ENCODE measurements around the gene TNF.
"Not testable (repeated sequence)": the region's sequence is repeated elsewhere in the genome, so short reads cannot be mapped to it uniquely, and the experiment has no call there.

The TNF gene

DNA sequence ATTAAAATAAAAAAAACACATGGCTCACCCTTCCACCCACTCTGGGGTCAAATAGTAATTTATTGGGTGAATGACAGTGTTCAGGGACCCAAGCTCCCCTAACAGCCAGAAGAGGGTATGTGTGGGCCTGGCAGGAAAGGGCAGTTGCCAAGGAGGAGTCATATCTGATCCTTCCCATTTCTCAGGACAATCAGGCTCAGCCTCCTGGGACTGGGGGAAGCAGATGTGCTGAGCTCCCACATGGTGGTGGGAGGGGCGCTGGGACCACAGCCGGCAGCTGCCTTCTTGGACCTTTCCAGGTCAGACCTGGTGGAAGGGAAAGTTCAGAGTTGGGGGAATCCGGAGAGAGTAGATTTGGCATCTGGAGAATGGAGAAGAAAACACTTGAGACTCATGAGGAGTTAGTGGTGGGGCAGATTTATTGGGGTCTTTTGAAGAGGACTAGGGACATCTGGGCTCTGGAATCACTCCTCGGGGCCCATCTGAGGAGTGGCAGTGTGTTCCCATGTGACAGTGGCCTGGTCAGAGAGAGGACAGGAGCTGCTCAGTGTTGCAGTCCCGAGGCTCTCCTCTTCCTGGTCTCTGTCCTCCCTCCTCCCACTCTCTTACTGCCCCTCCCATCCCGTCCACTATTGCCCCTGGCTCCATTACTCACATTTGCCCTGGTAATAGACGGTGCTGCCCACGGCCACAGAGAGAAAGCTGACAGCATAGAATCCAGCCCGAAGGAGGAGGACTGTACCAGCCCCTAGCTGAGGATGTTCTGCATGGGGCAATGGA is 13.7 kb downstream of the TNF start:
- peak; percentile 34 for DNase-seq

DNA sequence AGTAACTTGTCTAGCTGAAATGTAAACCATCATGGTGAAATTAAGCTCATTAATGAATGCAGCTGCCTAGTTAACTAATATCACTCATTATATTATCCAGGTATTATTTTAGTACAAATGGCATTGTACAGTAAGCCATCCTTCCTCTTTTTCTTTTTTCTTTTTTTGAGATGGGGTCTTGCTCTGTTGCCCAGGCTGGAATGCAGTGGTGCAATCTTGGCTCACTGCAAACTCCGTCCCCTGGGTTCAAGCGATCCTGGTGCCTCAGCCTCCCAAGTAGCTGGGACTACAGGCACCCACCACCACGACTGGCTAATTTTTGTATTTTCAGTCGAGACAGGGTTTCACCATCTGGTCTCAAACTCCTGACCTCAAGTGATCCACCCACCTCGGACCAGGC is 15.3 kb downstream of the TNF start:
- DNase-seq = not testable (repeated sequence)

DNA sequence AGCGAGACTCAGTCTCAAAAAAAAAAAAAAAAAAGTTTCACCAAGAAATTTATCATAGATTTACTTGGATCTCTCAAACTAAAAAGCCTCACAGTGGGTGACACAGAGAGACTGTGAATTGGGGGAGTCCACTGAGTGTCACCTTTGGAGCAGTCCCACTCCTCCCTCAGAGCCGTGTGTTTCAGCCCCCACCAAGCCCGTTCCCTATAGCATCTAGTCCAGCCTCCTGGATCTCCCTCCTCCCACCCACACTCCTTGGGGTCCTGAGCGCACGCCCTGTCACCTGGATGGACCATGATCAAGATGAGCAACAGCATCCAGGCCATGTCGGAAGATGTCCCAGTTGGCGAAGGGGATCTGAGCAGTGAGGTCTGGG is 17.0 kb downstream of the TNF start:
- no peak for DNase-seq

DNA sequence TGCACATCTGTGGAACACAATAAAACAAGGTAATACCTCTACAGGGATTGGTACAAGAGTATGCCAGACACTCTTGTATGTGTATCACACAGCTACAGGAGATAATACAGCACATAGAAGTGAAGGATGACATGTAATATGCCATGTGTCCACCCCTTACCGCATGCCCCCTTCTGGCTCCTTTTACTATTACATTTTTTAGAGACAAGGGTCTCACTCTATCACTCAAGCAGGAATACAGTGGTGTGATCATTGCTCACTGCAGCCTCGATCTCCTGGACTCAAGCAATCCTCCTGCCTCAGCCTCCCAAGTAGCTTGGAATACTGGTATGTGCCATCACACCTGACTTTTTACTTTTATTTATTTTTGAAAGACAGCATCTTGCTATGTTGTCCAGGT is 21.6 kb downstream of the TNF start:
- DNase-seq = peak; percentile 57

DNA sequence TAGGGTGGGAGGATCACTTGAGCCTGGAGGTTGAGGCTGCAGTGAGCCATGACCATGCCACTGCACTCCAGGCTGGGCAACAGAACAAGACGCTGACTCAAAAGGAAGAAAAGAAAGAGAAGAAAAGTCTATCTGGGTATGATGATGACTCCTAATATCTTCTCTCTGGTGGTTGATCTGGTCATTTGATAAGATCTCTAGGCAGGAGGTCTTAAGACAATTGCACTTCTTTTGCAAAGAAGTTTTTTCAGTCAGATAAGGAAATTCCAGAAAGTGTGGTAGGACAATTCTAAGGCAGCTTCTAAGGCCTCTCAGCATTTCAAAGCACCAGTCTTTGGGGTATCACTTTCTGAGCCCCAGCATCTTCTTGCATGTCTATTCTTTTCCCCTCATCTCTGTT is 32.0 kb downstream of the TNF start:
- no peak for DNase-seq

DNA sequence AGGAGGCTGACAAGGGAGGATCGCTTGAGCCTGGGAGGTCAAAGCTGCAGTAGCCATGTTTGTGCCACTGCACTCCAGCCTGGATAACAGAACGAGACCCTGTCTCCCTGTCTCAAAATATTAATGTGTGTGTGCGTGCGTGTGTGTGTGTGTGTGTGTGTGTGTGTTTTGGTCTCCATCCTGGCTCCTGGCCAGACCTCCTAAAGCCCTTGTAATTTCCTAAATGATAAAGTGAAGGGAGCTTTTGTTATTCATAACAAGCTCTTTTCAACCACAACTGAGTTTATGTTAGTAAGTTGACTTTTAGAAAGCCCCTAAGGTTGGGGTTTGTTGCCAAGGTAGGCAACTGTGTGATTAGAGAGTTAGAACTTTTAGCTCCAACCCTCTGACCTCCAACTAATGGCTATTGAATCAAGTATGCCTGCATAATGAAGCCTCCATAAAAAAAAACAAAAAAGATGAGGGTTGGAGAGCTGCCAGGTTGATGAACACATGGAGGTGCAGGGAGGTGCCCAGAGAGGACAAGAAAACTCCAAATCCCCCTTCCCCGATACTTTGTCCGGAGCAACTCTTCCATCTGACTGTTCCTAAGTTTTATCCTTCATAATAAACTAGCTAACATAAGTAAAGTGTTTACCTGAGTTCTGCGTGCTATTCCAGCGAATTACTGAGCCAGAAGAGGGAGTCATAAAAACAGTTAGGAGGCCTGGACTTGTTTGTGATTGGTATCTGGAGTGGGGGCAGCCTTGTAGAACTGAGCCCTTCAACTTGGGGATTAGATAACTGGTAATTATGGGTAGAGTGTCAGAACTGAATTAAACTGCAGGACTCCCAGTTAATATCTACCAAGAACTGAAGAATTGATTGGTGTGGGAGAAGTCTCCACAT is 34.4 kb downstream of the TNF start:
- no peak for DNase-seq

DNA sequence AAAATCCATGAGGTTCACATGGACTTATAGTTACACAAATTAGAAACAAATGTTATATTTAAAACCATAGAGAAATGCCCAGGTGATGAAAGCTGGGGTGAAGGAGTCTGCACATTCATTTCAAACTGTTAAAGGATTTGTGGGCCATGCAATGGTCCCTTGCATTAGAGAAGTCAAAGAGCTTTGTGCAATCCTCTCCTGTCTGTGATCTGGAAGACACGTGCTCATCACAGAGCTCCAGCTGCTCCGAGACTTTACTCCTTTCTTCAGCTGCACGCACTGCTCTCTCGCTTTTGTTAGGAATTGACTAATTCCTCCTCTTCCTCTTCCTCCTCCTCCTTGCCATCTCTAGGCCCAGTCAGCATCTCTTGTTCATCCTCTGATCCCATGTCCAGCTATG is 35.6 kb downstream of the TNF start:
- DNase-seq = no peak

DNA sequence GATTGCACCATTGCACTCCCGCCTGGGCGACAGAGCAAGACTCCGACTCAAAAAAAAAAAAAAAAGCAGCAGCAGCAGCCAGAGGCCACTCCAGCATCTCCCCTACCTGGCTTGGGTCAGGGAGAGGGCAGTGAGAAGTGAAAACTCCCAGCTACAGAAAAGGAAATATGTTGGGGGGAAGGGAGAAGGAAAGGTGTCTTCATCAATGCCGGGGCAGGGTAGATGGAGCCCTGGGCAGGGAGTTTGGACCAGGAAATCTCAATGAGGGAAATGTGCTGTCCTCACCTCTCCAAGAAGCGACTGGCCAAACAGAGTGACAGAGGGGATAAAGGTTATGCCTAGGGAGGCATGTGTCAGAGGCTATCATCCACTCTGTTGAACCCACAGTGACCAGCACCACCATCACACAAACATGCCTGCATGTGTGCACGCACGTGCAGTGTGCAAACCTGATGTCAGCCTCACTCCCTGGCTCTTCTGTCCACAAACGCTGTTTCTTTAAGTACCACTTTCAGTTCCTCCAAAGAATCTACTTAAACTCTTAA is 38.8 kb downstream of the TNF start:
- no peak for DNase-seq

DNA sequence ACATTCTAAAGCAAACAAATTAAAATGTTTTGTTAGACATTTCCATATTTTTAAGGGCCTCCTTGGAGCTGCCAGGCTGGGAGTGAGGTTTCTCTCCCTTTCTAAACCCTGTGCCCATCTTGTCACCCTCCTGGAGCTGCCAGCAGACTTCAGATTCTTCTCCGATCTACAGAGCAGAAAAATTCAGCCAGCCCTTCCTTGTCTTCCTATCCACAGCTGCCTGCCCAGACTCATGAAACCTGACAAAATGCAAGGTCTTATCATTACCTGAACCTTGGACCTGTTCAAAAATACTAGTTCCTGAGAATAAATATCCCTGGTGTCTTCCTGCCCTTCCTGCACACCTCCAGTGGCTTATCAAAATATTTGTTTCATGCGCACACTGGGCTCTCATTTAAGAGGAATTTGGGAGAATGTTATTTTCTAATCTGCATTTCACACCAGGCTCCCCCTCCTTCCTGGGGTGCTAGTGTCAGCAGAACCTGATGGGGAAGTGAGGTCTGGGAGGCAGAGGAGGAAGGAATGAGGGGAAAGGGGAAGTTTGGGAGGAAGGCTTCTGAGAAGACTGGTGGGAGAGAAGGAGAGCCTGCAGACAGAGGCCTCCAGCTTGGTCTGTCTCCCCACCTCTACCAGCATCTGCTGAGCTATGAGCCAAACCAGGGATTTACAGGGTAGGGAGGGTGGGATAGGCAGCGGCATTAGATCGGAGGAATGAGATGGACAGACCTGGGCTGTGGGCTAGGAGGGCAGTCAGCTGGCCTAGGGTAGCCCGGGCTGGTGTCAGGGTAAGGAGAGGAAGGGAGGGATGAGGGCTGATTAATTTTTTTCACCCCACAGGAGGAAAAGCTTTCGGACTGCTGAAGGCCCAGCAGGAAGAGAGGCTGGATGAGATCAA is 39.6 kb downstream of the TNF start, which contains the start of gene AIF1:
TSS of gene AIF1 (plus strand) at position 551 of the 895 bp plus-strand sequence. CDS start at position 647, 96 bp downstream.
- DNase-seq = no peak

DNA sequence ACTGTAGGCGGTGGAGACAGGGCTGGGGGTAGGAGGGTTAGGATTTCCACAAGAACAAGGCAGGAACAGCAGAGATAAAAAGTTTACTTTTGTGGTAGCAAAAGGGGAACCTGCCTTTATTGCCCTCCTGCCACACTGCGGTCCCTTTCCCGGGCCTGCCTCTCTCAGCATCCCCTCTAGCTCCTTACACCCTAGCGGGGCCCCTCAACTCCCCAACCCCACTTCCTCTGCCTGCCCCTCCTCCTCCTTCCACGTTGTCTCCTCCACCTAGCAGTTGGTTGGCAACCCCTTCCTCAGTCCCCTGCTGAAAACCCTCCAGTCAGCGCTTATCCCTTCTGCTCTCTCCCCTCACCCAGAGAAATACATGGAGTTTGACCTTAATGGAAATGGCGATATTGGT is 40.4 kb downstream of the TNF start:
- DNase-seq = no peak

DNA sequence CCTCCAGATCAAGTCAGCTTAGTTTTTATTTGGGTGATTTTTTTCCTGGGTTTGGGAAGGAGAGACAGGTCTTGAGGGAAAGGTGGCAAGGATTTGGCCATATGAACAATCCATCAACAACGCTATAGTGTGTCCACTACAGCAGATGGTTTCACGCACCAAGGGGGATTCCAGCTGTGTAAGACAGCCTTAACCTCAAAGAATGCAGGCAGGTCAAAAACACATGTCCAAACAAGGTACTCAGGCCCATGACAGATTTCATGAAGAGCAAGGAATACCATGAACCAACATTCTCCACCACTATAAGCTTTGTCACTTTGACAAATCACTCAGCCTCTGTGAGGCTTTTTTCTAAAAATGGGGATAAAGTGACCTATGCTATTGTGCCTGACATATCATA is 41.6 kb downstream of the TNF start:
- no peak for DNase-seq

DNA sequence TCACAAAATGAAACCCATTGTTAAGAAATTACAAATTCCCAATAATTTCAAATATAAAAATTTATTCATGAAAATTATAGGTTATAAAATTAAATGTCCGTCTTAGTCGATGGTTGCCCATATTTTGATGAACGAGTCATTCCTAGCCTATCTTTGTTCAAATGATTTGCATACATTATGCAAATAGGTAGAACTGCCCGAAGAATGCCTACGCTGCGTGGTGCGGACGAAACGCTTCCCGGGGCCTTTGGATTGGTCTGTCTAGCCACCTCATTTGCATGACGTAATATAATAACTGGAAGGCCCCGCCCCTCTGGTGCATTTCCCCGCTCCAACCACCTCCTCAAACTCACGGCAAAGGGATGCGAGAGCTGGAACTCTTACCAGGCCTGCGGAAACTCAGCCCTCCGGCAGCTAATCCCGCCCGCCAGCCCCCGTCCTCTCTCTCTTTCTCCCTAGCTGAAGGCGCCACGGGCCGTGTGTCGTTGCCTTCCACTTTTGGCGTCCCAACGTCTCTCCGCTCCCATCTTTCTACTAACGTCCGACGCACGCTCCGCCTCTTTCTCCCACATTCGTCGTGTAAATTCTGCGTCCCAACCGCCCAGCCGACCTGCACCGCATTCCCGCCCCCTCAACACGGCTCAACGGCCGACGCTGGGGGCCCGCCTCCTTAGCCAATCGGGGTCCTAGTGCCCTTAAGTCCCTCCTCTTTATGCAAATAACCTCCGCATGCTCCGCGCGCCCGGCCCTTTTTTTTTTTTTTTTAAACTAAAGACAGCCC is 44.6 kb downstream of the TNF start:
- DNase-seq = peak; percentile 100

DNA sequence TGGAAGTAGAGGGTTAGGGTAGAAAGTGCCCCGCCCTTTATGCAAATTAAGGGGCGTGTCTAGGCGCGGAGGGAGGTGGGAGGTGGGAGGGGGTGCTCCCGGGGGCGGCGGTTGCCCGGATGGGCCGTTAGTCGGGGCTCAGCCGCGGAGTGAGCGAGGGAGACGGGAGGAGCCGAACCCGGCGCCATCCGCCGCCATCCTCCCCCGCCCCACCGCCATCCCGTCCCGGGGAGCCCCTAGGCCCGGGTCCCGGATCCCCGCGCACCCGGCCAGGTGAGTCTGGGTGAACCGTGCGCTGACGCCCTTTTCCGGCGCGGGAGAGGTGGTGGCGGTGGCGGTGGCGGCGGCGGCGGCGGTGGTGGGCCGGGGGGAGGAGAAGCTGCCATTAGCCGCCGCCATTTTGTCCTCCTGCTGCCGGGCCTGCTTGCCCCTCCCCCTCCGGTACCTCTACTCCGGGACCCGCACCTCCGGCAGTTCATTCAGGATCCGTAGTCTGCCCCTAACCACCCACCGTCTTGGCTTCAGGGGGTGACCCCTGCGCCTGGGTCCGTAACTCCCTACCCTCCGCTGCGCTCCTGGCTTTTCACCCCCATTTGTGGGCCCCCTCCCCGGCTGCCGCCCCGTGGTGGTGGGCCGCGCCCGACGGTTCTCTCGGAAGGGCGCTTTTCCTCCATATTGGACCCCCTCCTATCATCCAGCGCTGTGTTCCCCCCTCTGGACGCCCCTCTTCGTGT is 45.4 kb downstream of the TNF start, which contains the start of gene PRRC2A:
TSS of gene PRRC2A (plus strand) at position 130 of the 734 bp plus-strand sequence. CDS start 2,075 bp downstream, outside the sequence.
- DNase-seq = peak; percentile 81

DNA sequence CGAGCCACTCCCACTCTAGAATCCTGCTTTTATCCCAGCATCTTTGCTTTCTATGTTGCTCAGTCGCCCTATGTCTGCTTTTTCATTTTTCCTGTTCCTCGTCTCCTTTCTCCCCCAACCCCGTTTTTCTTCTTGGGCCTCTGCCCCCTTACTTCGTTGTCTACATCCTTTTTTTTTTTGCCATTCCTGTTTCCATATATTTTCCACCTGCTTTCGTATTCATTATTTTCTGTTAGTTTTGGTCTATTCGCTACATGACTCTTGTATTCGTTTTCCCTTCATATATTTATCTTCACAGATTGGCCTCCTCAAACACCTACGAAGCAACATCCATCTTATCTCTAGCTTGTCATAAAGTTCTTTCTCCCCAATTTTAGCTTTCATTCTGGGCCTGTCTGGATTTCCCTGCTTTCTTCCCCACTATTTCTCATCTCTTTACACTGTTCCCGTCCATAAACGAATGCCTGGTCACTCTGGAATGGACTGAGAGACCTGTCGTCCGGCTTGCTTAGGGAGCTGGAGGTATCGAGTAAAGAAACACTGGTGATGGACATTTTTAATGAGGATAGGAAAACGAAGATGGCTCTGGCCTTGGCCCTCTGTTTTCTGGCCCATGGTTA is 46.1 kb downstream of the TNF start:
- no peak for DNase-seq

DNA sequence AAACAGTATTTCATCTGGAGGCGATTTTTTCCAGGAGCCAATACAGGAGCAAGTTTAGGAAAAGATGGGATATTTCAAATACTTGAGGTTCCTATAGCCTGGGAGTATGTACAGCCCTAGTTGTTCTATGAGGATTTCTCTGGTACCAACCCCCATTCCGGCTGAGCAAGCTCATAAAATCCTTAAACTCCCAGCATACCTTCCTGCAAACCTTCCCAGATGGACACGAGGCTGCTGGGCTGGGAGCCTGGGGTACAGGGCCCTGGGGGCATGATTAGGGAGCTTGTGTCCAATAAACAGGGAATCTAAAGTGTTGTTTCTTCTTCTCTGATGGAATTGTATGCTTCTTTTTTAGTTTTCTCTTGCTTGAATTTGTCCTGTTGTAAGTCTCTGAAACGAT is 46.6 kb downstream of the TNF start:
- DNase-seq = peak; percentile 48

DNA sequence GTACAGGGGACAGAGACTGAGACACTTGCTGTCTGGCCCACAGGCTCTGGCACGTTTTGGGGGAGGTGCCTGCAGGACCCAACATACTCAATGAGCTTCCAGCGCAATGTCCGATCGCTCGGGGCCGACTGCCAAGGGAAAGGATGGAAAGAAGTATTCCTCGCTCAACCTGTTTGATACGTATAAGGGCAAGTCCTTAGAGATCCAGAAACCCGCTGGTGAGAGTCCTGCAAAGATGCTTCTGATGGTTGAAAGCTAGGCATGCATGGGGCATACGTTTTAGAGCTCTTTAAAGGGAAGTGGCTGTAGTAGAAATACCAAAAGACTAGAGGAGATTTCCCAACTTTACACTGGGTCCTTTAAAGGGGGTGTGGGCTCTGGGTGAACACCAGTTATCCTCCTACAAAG is 47.3 kb downstream of the TNF start:
- DNase-seq = no peak

DNA sequence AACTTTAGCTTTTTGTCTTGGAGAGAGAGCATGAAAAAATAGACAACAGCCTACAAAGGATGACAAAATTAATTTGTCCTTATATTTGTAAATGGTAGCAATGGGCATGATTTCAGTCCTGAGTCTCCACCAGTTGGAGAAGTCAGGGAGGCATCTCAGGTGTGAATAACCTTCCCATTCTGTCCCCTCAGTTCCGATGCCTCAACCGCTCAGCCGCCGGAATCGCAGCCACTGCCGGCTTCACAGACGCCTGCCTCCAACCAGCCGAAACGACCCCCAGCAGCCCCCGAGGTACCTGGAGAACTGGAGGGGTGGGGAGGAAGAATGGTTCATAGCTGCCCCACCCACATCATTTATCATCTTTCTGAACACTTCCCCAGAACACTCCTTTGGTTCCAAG is 48.7 kb downstream of the TNF start:
- DNase-seq = no peak

DNA sequence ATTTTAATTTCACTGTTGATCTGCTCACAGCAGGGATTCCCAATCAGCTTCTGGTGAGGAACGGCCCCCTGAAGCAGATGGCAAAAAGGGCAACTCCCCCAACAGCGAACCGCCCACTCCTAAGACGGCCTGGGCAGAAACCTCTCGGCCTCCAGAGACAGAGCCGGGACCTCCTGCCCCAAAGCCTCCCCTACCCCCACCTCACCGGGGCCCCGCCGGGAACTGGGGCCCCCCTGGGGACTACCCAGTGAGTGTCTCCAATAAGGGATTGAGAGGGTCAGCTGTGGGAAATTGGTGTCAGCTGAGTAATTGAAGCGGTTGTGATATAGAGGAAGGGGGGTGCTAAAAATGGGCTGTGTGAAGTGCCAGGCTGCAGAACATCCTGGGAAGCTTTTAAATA is 51.6 kb downstream of the TNF start:
- no peak for DNase-seq

DNA sequence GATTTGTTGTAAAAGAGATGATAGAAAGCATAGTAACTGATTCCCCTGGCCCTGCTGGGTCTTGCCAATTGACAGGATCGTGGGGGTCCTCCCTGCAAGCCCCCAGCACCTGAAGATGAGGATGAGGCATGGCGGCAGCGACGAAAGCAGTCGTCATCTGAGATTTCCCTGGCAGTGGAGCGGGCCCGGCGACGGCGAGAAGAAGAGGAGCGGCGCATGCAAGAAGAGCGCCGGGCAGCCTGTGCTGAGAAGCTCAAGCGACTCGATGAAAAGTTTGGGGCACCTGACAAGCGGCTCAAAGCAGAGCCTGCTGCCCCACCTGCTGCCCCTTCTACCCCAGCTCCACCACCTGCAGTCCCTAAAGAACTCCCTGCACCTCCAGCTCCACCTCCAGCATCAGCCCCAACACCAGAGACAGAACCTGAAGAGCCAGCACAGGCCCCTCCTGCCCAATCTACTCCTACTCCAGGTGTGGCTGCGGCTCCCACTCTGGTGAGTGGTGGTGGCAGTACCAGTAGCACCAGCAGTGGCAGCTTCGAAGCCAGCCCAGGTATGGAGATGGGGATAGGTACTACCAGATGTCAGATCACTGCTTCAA is 52.4 kb downstream of the TNF start:
- DNase-seq = no peak

All from EL (cell line).